GM13976 (cell line): ENCODE results near the gene PPM1L.
A peak's percentile ranks its signal among the peaks of the same experiment; 100 is the strongest.

Experiments used
- DNase-seq: peaks from one replicate; pipeline ENCODE4 v3.0.0; 2012; ENCODE audit warnings: low spot score
- in situ Hi-C: fragments of 300-500 bp; cut with MboI; formaldehyde crosslinking; loops from one replicate; pipeline ENCODE4 v1.12.0; 2022; ENCODE audit warnings: low sequenced_read_pairs, mixed read lengths, inconsistent platforms; ENCODE audit not compliant: unreplicated experiment
- TF ChIP-seq, protein P1 (sequence below): IDR thresholded peaks from 2 replicates; pipeline ENCODE4 v1.5.1; 2012; ENCODE audit warnings: borderline replicate concordance, mild to moderate bottlenecking; ENCODE audit not compliant: insufficient read depth; ENCODE audit errors: extremely low read depth, missing control alignments, control extremely low read depth

The PPM1L gene

DNA sequence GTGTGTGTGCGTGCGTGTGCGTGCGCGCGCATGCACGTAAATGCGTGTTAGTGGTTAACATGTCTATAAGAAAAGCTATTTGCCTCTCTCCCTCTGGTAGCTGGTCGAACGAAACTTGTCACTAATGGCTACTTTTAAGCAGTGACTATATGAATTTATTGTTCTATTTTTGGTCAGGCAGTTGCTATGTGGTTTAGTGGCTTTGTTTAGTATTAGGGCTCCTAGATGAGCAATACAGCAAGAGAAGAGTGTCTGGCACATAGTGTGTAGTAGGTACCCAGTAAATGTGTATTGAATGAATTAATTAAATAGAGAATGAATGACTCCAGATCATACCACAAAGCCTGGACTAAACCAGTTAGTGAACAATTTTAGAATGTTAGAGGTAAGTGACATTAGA is 171.6 kb downstream of the PPM1L start:
- DNase-seq = no peak
- in situ Hi-C loops = loop anchor here (10.0 to 25.0 kb wide), 2 partner anchors 223 to 485 kb away; no protein-coding TSS in a partner anchor
- TF ChIP-seq, protein P1, sequence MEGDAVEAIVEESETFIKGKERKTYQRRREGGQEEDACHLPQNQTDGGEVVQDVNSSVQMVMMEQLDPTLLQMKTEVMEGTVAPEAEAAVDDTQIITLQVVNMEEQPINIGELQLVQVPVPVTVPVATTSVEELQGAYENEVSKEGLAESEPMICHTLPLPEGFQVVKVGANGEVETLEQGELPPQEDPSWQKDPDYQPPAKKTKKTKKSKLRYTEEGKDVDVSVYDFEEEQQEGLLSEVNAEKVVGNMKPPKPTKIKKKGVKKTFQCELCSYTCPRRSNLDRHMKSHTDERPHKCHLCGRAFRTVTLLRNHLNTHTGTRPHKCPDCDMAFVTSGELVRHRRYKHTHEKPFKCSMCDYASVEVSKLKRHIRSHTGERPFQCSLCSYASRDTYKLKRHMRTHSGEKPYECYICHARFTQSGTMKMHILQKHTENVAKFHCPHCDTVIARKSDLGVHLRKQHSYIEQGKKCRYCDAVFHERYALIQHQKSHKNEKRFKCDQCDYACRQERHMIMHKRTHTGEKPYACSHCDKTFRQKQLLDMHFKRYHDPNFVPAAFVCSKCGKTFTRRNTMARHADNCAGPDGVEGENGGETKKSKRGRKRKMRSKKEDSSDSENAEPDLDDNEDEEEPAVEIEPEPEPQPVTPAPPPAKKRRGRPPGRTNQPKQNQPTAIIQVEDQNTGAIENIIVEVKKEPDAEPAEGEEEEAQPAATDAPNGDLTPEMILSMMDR = no peak

DNA sequence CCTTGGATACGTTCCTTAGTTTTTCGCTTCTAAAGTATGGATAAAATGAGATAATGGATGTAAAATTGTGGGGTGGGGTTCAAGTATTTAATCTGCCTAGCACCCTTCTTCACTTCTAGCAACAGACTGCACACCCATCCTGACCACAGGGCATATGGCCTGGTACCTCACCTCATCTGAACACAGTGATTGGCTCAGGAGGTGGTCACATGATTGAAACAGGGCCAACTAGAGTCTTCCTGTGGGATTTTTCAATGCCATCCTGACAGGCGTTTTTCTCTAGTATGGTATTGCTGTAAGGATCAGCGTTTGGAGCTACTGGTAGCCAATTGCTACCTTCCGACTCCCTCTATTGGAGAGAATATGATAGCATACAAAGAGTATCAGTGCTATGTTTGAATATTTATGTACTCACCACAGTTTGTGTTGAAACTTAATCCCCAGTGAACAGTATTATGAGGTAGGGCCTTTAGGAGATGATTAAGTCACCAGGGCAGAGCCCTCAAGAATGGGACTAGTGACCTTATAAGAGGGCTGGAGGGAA is 172.2 kb downstream of the PPM1L start:
- TF ChIP-seq, protein P1 = peak; percentile 21
- peak; percentile 15 for DNase-seq
- in situ Hi-C loops = loop anchor here (10.0 to 25.0 kb wide), 2 partner anchors 223 to 484 kb away; no protein-coding TSS in a partner anchor

DNA sequence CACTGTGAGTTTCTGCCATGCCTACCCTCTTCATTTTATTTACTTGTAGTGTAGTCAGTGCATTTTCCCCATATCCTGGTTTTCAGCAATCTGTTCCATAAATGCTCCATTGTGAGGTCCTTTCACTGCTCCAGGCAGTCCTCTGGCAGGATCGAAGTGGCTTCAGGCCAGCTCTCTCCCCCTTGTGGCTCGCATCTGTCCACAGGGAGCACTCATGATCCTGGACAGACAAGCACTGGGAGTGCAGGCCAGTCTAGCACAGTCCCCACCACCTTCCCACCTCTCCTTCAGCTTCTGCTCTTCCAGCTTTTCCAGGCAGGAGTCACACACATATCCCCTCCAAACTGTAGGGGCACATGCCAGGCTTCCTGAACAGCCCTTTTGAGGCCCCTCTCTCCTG is 173.6 kb downstream of the PPM1L start:
- TF ChIP-seq, protein P1 = no peak
- in situ Hi-C loops = loop anchor here (10.0 to 25.0 kb wide), 2 partner anchors 225 to 483 kb away; no protein-coding TSS in a partner anchor
- DNase-seq = no peak

DNA sequence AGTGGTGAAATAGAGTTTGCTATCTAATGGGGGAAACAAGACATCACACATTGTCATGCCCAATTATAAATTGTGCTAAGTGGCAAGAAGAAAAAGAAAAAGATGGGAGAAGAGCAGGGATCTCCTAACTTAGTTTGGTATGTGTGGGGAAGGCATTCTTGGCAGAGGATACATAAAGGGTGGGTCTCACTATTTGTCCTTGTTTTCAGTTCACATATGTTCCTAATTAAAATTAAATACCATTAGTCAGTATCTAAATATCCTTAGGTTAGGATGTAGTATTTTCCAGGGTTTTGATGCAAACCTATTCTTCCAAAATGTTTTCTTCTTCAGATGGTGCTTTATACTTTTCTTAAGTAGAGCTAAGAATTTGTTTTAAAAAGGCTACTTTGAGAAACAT is 175.4 kb downstream of the PPM1L start:
- DNase-seq = no peak
- in situ Hi-C loops = loop anchor here (25.0 kb wide), 1 partner anchor 481 kb away; no protein-coding TSS in a partner anchor

DNA sequence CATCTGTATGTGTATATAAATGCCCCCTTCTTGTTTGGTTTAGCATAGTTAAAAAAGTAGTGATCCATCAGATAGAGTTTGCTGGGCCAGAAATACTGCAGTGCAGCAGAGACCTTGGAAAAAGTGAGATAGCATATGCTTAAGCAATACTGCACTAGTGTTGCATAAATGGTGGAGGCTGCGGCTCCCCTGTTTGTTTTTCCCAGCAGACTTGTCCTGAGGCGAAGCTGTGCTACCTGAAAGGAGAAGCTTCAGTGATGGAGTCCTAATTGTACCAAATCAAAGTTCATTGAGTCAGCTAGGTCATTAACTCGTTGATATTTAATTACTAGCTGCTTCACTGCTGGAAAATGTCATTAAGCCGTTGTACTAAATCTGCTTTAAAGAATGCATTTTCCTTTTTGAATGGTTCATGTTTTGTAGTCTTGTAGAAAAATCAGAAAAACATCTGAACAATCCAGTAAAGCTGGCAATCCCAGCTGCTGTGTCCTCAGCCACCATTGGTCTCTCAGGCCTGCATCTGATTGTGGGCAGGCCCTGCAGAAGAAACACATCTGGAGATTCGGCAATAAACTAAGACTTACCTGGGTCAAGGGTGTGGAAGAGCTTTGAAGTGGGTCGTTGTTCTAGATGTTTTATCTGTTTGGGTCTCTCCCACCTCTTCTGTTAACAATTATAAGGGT is 179.5 kb downstream of the PPM1L start:
- DNase-seq = no peak
- in situ Hi-C loops = loop anchor here (25.0 kb wide), 1 partner anchor 477 kb away; no protein-coding TSS in a partner anchor
- TF ChIP-seq, protein P1 = no peak

More for the DNA sequence above, 175.4 kb downstream of the PPM1L start:
- TF ChIP-seq, protein P1 = no peak

DNA sequence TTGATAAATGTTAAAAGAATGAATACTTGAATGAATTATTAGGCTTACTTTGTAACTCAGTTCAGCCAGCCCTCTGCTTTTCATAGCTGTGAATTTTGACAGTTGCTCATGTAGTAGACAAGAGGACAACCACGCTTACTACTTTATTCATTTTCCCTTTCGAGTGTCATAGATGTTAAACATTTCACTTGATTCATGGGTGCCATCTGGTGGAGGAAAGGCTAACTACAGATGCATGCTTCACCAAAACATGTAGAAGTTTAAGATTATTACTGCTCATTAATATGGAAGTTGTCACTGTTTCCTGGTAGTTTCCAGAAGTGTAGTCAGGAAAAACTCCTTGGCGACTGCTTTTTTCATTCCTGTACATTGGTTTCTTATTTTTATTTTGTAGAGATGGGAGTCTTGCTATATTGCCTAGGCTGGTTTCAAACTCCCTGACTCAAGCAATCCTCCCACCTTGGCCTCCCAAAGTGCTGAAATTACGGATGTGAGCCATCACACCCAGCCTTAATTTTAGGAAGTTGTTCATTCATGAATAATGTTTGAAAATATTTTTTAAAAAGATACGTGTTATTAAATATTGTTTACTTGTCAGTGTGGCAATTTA is 186.0 kb downstream of the PPM1L start:
- DNase-seq = peak; percentile 58
- TF ChIP-seq, protein P1 = peak; percentile 66
- in situ Hi-C loops = loop anchor here (25.0 kb wide), 1 partner anchor 470 kb away; no protein-coding TSS in a partner anchor
